Measurements from ENCODE around the gene CRMP1. TPM values are rescaled to one million over a fixed set of nuclear protein-coding genes. Genes with fewer than 3 reads are reported as not detected.

CRMP1 gene
- total RNA-seq, 1 experiment from 2014 or later: not detected

DNA sequence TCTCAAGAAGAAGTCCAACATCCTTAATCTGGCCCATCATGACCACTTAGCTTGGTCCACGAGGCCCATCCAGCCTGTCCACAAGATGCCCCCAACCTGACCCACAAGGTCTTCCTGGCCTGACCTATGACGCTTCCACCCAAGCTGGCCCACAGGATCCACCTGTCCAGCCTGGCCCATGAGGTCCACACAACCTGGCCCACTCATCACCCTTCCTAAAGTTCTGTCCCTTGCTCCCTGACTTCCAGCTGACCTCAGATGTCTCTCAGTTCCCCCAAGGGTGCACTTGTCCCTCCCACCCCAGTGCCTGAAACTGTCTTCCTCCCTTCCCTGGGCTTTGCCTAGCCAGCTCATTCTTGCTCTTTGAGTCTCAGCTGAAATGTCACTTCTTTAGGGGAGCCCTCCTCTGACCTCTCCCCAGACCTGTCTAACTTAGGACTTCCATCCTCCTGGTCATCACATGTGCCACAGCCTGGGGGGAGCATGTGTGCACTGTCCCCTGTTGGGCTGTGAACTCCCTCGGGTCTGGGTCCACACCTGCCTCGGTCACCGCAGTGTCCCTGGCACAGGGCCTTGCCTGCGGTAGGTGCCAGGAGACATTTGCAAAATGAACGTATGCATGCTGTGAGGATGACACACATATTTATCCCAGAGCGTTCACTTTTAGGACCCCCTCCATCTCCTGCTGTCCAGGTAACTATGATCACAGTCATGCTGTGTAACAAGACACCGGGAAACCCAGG lies 120.2 kb downstream of the CRMP1 start:
- DNase-seq (ENCODE audit: low spot score): no peak

Small RNAs within 50 kb of the gene (small RNA-seq; reads per million reads assigned to genes)
- not detected for gene MIR378D1

Other genes with a start within 250 kb of the CRMP1 start
- gene EVC2, start 184.5 kb downstream of the CRMP1 start, total RNA-seq (2014; rRNA removed; shearing (Covaris generic)): not detected in 2 replicates
- not detected in 2 replicates for gene EVC, start 181.9 kb downstream of the CRMP1 start, total RNA-seq (2014; rRNA removed; shearing (Covaris generic))
- gene C4orf50, start 125.3 kb upstream of the CRMP1 start, total RNA-seq (2014; rRNA removed; shearing (Covaris generic)): not detected in 2 replicates

All from HT-29 (cell line).